AG08395 (cell line): Measurements from ENCODE around the gene MADCAM1.
"Not testable (repeated sequence)": the region's sequence is repeated elsewhere in the genome, so short reads cannot be mapped to it uniquely, and the experiment has no call there.

Source experiments
- DNase-seq: peaks from one replicate; pipeline ENCODE4 v3.0.0; 2012; ENCODE audit warnings: mixed read lengths, low spot score

The MADCAM1 gene

GRCh38 chr19:465056-465816 lies 31.1 kb upstream of the MADCAM1 start:
- DNase-seq = no peak

GRCh38 chr19:467554-467953 lies 28.7 kb upstream of the MADCAM1 start:
- no peak for DNase-seq

- no peak for DNase-seq
Measured at GRCh38 chr19:468587-469256, 27.6 kb upstream of the MADCAM1 start.

GRCh38 chr19:469833-470232 lies 26.5 kb upstream of the MADCAM1 start:
- DNase-seq = no peak

GRCh38 chr19:470701-471100 lies 25.6 kb upstream of the MADCAM1 start:
- DNase-seq = no peak

- no peak for DNase-seq
Measured at GRCh38 chr19:472005-472858, 24.1 kb upstream of the MADCAM1 start.

GRCh38 chr19:474126-475078 lies 21.9 kb upstream of the MADCAM1 start:
- DNase-seq = no peak

GRCh38 chr19:475360-475759 lies 20.9 kb upstream of the MADCAM1 start:
- no peak for DNase-seq

- no peak for DNase-seq
Measured at GRCh38 chr19:478236-478903, 17.9 kb upstream of the MADCAM1 start.

- DNase-seq = no peak
Measured at GRCh38 chr19:478976-479375, 17.3 kb upstream of the MADCAM1 start.

GRCh38 chr19:480016-480855 lies 16.1 kb upstream of the MADCAM1 start:
- DNase-seq = peak; percentile 85

GRCh38 chr19:481100-481499 lies 15.2 kb upstream of the MADCAM1 start:
- DNase-seq = not testable (repeated sequence)

- DNase-seq = no peak
Measured at GRCh38 chr19:482186-483041, 13.9 kb upstream of the MADCAM1 start.

- no peak for DNase-seq
Measured at GRCh38 chr19:483332-484072, 12.8 kb upstream of the MADCAM1 start.

- no peak for DNase-seq
Measured at GRCh38 chr19:484494-484893, 11.8 kb upstream of the MADCAM1 start.

GRCh38 chr19:485077-485476 lies 11.2 kb upstream of the MADCAM1 start:
- no peak for DNase-seq

- no peak for DNase-seq
Measured at GRCh38 chr19:485583-486236, 10.6 kb upstream of the MADCAM1 start.
